Activated effector memory CD4-positive, alpha-beta T cell treated with Interleukin-2 at 50 U/mL for 16 hours (primary cell): ENCODE measurements around the gene KCTD2.
"Not testable (repeated sequence)": the region's sequence is repeated elsewhere in the genome, so short reads cannot be mapped to it uniquely, and the experiment has no call there.

ENCODE experiments used
- DNase-seq: peaks from one replicate; pipeline ENCODE4 v3.0.0-alpha.2; 2020

The KCTD2 gene

DNA sequence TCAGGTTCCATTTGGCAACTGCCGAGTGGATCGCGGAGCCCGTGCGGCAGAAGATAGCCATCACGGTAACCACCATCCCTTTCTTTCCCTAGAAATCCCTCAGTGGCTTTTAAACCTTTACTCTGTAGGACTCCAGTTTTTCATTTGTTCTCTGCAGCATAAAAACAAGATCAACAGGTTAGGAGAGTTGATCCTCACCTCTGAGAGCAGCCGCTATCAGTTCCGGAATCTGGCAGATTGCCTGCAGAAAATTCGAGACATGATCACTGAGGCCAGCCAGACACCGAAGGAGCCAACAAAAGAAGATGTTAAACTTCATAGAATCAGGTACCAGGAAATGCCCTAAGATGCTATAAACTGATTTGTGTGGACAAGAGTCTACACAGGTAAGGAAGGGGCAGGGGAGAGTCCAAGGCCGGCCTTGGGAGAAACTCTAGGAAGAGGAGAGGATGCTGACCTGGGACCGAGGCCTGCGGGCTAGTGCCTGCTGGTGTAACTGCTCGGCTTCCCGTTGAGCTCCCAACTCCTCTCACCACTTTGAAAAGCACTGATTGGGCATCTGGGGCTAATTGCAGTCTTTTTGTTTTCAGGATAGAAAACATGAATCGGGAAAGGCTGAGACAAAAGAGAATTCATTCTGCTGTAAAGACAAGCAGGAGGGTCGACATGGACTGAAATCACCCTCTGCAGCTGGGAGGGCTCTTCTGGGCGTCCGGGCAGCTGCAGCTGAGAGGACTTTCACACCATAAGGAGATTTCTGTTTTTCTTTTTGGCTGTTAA is 26.5 kb upstream of the KCTD2 start:
- no peak for DNase-seq

DNA sequence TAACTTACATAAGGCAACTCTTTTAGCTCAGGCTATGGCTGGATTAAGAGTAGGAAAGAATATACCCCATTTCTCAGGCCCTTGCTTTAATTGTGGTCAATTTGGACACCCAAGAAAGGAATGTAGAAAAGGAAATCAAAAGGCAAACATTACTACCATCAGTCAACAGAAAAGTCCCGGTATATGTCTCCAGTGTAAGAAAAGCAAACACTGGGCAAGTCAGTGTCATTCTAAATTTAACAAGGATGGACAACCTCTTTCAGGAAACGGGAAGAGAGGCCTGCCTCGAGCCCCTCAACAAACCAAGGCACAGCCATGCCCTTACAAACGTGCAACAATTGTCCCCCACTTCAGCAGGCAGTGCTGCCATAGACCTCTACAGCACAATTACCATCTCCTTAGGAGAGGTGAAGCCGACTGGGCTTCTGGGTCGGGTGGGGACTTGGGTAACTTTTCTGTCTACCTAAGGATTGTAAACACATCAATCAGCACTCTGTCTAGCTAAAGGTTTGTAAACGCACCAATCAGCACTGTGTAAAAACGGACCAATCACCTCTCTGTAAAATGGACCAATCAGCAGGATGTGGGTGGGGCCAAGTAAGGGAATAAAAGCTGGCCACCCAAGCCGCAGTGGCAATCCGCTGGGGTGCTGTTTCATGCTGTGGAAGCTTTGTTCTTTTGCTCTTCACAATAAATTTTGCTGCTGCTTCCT is 22.2 kb upstream of the KCTD2 start:
- DNase-seq = peak; percentile 7

DNA sequence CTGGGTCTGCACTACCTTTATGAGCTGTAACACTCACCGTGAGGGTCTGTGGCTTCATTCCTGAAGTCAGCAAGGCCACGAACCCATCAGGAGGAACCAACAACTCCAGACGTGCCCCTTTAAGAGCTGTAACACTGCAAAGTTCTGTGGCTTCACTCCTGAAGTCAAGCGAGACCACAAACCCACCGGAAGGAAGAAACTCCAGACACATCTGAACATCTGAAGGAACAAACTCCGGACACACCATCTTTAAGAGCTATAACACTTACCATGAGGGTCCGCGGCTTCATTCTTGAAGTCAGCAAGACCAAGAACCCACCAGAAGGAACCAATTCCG is 21.7 kb upstream of the KCTD2 start:
- DNase-seq = not testable (repeated sequence)

DNA sequence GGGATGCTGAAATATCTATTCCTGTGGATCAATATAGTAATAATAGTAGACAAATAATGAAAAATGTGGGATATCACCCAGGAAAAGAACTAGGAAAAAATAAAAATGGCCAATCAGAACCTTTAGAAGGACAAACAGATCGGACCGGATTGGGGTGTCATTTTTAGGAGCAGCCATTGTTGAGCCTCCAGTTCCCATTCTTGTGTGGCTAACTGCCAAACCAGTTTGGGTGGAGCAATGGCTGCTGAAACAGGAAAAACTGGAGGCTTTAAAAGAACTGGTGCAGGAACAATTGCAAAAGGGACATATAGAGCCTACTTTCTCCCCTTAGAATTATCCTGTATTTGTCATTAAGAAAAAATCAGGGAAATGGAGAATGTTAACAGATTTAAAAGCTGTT is 20.4 kb upstream of the KCTD2 start:
- not testable (repeated sequence) for DNase-seq

DNA sequence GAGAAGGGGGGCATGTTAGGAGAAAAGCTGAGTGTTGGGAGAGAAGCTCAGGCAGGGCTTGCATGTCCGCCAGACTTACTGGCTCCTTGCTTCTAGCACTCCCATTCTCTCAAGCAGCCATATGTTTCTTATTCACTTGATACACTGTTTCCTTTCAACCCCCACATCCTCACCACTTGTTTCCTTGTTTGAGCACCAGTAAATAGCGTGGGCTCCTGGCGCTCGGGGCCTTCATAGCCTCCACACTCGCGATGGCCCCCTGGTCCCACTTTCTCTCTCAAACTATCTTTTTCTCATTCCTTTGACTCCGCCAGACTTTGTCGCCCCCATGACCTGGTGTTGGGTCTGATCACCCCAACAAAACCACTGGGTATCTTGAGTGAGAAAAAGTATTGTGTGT is 16.9 kb upstream of the KCTD2 start:
- DNase-seq = no peak

DNA sequence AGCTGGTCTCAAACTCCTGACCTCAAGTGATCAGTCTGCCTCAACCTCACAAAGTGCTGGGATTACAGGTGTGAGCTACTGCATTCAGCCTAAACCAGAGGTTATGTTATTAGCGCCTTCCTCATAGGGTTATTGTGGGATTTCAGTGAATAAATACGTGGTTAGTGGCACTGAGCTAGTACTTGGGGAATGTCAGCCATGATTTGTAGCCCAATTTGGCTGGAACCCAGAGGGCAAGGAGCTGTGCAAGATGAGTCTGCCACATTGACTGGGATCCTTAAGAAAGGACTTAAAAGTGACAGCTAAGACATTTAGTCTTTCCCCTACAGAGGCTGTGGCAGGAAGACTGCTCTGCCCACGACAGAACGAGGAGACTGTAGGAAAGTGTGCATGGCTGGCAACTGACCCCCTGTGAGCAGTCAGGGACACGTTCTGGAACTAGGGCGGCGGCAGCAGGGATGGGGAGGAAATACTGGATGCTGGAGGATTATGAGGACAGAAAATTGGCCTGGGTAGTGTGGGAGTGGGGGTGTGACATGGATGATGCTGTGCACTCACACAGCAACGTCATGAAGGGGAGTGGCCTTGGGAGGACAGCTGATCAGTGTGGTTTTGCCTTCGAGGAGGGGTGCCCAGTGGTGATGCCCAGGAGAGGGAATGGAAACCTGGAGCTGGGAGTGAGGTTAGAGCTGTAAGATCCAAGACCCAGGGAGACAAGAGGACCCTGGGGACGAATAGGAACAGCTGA is 14.9 kb upstream of the KCTD2 start:
- DNase-seq = peak; percentile 34

DNA sequence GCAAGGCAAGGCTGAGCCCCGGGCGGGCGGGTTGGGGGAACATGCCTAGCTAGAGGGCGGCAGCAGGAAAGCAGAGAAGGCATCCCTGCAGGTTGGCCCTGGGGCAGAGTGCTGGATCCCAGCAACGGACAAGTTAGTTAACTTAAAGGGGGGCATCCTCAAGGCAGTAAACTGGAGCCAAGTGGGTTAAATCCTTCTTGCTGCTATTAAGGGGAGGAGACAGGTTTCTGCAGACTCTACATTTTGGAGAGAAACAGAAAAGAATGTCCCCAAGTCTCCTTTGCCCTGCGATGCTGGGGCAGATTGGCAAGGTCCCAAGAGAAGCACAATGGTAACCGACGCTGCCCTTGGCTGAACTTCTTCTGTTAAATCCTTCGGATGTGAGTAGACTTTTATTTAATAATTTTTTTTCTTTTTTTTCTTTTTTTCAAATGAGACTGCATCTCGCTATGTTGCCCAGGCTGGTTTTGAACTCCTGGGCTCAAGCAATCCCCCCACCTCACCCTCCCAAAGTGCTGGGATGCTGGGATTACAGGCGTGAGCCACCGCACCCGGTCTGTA is 14.2 kb upstream of the KCTD2 start:
- no peak for DNase-seq

DNA sequence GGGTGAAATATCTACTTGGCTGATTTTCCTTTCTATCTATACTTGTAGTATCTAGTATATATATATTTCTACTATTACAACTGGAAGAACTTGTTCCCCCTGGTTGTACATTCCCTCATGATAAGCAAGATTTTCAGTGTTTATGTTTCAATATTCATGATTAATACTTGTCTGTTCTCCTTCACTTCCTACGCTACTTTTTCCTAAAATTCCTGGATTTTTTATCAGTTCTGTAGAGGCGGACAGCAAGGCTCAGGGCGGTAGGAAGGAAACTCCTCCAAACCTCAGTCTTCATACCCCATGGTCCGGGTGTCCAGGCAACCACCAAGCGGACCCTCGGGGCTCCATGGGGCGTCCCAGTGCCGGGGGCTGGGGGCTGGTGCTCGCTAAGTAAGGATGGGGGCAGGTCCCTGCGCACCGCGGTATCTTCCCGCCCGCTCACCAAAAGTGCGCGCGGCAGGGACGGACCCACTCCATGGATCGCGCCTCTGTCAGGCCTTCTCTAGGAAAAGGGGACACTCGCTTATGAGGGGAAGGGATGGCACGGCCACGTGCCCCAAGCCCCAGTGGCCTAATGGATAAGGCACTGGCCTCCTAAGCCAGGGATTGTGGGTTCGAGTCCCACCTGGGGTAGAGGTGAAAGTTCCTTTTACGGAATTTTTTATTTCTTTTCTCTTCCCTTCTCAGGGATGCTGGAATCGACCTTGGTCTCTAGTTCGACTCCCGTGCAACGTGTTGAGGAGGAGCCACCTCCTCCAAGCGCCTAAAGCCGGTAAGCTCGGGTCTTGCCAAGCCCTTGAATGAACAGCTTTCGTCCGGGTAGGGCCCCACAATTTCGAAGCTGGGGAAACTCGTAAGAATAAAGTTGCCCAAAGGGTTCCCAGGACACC is 13.4 kb upstream of the KCTD2 start:
- peak; percentile 64 for DNase-seq

DNA sequence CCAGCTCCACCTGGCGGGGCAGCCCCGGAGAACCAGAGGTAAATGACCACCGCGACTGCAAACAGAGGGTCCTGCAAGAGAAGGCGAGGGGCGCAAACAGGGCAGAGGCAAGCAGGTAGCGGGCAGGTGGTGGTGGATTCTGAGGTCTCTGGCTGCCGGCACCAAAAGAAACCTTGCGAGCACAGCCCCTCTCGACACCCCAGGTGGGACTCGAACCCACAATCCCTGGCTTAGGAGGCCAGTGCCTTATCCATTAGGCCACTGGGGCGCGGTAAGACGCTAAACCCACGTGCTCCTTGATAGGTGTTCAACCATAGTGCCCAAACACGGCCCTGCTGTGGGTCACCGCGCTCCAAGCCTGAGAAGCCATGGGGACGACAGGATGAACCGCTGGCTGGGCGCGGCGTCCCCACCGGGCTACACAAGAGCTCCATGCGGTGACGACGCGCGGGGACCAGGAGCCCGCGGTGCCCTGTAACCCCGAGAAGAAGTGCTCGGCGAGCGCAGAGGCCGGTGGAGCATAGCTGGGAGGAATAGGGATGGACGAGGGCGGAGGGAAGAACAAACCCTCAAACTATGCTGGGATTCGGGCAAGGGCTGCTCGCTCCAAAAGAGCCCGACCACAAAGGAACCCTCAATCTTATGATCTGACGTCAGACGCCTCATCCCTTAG is 12.7 kb upstream of the KCTD2 start:
- DNase-seq = peak; percentile 63

DNA sequence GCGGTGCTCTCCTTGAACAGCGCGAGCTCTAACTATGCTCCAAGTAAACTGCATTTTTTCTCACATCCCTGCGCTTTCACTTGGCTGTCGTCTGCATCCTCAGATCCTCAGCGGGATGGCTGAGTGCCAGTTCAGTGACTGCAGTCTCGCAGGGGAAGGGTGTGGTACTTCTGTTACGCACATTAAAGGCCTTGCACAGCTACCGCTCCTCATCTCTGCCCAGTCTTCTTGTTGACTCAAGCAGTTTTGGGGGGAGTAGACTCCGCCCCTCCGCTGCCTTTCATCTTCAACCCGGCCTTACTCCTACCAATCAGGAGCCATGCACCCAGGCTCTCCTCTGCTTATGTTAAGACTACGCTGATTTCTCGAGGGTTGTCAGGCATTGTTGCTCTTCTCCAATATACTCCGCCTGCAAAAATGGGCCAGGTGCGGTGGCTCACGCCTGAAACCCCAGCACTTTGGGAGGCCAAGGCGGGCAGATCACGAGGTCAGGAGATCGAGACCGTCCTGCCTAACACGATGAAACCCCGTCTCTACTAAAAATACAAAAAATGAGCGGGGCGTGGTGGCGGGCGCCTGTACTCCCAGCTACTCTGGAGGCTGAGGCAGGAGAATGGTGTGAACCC is 10.3 kb upstream of the KCTD2 start:
- DNase-seq = peak; percentile 89

DNA sequence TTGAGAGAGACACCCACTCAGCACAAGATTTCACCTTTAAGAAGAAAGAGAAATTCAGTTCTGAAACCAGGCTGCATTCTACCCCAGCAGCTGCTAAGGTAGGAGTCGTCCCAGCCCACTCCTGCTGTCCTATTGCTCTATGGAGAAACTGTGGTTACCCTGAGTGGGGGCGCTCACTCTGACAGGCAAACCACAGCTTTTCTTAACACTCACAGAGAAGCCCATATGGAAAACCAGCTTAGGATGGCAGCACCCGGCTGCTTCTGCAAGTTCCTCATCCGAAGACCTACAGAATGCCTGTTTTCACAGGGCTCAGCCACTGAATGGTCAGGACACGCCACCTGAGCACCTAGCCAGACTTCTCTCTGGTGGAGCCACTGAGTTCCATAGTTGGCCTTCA is 7.8 kb upstream of the KCTD2 start:
- no peak for DNase-seq

DNA sequence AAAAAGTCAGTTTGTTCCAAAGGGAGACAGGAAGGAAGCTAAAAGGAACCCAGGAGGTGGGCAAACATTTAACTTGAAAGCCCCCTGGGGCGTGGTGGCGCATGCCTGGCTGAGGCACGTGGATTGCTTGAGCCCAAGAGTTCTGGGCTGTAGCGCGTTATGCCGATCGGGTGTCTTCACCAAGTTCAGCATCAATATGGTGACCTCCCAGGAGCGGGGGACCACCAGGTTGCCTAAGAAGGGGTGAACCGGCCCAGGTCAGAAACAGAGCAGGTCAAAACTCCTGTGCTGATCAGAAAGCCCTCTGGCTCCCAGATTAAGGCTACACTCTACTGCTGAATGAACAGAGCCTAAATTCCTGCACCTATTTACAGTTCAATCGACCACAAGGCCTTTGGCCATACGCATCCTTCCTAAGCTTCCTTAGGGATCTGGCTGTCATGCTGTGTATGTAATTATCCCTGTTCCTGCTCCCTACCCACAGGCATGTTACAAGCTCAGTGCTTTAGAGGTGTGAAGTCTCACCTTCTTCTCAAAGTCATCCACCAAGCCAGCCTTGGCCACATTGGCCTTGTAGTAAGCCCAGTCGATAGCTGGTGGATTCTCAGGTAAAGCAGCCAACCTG is 5.3 kb upstream of the KCTD2 start:
- DNase-seq = no peak

DNA sequence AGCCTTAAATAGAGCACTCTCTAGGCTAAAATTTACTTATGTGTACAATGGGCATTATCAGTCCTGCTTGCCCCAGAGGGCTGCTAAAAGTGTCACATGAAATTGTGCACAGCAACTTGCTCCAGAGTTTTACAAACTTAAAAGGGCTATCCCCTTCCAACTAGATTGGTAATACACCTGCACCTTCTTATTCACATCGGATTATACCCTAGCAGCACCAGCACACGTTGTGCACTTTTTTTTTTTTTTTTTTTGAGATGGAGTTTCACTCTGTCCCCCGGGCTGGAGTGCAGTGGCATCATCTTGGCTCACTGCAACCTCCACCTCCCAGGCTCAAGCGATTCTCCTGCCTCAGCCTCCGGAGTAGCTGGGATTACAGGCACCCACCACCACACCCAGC is 3.2 kb upstream of the KCTD2 start:
- not testable (repeated sequence) for DNase-seq

DNA sequence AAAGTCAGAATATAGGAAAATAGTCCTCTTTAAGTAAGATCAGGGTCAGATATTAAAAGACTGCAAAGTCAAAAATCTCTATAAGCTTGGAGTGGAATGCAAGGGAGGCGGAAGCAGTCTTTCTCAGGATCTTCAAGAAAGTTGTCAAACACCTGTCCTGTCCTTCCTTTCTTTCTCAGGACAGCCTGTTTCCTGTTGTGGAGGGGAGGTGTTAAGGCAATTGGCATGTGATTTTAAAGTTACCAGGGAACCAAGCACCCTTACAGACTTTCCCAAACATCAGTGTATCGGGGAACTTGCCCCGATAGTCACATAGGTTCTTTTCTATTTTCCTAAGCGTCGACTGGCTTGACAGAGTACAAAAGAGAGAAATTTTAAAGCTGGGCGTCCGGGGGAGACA is 2.3 kb upstream of the KCTD2 start:
- DNase-seq = no peak

DNA sequence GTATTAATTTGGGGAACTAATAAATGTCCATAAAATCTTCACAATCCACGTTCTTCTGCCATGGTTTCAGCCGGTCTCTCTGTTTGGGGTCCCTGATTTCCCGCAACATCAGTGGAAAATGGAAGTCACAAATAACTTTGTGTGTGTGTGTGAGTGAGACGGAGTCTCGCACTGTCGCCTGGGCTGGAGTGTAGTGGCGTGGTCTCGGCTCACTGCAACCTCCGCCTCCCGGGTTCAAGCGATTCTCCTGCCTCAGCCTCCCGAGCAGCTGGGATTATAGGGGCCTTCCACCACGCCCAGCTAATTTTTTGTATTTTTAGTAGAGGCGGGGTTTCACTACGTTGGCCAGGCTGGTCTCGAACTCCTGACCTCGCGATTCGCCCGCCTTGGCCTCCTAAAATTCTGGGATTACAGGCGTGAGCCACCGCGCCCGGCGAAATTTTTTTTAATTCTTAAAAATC is 1.0 kb upstream of the KCTD2 start:
- DNase-seq = not testable (repeated sequence)

DNA sequence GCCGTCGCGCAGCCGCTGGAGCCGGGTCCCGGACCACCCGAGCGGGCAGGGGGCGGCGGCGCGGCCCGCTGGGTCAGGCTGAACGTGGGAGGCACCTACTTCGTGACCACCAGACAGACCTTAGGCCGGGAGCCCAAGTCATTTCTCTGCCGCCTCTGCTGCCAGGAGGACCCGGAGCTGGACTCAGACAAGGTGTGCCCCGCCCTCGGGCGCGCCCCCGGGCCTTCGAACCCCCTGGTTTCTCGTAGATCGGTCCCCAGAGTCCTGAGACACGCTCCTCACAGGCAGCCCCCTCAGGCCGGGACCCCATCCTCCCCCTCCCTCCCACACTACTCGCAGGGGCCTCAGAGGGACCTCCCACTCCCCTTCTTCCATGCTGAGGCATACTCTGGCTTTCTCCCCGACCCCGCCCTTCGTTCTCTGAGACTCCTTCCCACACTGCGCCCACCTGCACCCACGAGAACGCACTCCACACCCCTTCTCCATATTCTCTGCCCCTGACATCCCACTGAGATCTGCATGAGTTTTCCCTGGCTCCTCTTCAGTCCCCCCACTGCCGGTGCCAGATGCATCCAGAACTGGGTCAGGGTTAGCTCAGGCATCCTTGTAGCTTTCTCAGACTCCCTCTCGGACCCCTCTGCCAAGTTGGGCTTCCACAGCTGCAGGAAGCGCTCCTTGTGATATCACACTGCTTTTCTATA is 523 bp downstream of the KCTD2 start:
- no peak for DNase-seq

DNA sequence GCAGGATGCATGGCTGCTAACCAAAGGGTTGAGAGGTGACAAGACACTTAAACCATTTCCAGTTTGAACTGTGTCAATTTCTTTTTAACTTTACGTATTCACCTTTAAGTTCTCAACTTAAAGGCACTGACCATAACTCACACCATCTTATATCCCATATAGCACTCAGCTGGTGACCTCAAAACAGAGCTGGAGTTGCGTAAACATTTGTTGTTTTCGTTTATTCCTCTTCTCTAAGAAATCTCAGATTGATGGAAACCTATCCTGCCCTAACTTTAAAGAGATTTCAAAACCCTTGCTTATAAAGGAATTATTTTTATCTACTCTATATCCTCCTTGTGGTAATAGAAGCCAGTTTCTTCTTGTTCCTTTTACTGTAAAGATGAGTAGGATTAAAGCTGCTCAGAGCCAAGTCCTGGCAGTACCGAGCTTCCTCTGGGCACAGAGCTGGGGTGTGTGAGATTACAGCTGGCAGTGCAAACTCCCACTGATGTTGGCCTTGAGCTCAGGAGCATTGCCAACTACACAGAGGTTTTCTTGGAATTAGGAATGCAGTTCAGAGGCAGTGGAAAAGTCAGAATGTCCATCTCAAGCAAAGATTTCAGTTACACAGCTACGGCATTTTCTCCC is 1.3 kb downstream of the KCTD2 start:
- DNase-seq = no peak

DNA sequence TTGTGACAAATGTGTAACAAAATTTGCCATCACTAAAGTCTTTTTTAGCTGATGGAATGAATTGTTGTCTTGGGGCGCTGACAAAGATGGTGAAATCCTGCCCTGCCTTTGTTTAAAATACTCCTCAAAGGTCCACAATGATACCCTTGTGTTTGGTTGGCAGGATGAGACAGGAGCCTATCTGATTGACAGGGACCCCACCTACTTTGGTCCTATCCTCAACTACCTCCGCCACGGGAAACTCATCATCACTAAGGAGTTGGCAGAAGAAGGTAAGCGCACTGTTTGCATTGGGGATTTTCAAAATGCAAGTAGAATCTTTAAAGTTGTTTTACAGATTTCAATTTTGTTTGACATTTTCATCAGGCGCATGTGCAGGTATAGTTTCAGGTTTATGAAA is 2.0 kb downstream of the KCTD2 start:
- DNase-seq = no peak

DNA sequence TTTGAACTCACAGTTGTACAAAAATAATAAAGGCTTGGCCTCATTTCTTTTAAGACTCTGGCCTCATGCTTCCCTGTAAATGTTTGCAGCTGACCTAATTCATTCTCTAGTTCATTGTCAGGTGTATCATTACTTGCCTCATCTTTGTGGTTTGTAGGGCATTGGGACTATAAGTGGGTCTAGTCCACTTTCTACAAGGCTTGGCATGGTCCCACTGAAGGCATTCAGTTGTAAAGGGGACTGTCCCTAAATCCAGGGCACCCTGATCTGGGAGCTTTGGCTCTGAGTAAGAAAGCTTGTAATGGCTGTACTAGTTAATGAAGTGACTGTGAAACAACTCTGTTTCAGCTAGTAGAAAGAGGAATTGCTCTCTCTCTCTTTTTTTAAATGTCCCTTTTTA is 2.7 kb downstream of the KCTD2 start:
- no peak for DNase-seq

DNA sequence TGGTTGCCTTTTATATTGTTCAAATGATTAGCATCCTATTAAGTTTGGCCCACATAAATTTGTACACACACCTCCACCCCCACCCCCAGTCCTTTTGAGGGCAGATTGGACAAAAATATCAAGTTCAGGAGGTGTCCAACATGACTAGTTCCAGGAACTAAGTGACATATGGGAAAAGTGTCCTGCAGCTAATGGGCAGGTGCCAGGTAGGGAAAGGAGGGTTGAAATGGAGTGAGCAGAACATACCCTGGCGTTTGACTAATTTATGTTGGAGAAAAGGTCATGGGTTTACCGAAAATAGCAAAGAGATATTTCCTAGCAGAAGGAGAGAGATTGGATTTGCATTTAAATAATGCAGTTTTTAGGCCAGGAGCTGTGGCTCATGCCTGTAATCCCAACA is 4.9 kb downstream of the KCTD2 start:
- no peak for DNase-seq
